ENCODE data around the gene KRT7. TPM values are rescaled to one million over a fixed set of nuclear protein-coding genes. Genes with fewer than 3 reads are reported as not detected.

The KRT7 gene
- total RNA-seq, 1 donor from 2014 or later, result not detected

DNA sequence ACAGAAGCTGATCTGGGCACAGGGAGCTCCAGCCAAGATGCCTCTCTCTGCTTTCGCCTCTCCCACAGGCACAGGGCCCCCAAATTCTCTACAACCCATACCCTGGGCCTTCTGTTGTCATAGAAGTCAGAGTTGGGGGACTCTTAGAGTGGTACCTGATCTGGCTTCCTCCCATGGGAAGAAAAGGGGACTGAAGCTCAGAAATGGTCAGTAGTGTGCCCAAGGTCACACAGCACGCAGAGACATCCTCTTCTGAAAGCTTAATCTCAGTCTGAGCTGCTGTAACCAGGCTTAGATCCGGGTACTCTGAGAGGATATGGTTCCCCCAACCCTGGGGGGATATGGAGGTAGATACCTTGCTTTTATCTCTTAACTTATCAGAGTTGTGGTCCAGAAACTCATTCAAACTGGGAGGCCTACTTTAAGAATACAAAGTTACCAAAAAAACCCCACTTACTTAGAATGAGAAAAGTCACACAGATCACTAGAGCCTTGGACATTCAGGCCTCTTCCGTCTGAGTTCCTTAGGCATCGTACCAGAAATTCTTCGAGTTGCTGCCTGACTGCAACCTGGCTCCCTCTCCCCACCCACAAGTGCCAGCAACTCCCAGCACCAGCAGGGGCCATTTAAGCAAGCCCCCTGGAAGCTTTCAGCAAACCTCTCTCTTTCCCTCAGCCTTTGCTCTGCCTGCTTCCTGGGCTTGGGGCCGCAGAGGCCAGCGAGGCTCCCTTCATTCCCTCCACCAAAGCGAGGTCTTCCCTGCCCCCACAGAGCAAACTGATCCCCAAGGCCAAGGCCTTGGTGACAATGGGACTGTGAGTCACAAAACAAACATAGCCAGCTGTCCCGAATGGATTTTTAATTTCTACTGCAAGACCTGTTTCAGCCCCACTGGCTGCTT lies 13.9 kb downstream of the KRT7 start:
- Mint-ChIP-seq H3K36me3 (ENCODE audit: low read depth, unreplicated experiment) (no peaks in the 10 kb centered on the region), H3K4me1 (ENCODE audit: unreplicated experiment) (peaks cover 8% of the 10 kb centered on the region), H3K4me3 (ENCODE audit: unreplicated experiment) (no peak overlapping the region), H3K27me3 (ENCODE audit: unreplicated experiment) (peaks cover 25% of the 10 kb centered on the region), H3K27ac (ENCODE audit: unreplicated experiment) (no peak overlapping the region), H3K9me3 (ENCODE audit: unreplicated experiment) (no peaks in the 10 kb centered on the region)
- TF ChIP-seq, protein P1, sequence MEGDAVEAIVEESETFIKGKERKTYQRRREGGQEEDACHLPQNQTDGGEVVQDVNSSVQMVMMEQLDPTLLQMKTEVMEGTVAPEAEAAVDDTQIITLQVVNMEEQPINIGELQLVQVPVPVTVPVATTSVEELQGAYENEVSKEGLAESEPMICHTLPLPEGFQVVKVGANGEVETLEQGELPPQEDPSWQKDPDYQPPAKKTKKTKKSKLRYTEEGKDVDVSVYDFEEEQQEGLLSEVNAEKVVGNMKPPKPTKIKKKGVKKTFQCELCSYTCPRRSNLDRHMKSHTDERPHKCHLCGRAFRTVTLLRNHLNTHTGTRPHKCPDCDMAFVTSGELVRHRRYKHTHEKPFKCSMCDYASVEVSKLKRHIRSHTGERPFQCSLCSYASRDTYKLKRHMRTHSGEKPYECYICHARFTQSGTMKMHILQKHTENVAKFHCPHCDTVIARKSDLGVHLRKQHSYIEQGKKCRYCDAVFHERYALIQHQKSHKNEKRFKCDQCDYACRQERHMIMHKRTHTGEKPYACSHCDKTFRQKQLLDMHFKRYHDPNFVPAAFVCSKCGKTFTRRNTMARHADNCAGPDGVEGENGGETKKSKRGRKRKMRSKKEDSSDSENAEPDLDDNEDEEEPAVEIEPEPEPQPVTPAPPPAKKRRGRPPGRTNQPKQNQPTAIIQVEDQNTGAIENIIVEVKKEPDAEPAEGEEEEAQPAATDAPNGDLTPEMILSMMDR (IDR thresholded peaks at IDR 0.05; ENCODE audit: unreplicated experiment), result no peak
- no peak for DNase-seq (ENCODE audit: low spot score)

DNA sequence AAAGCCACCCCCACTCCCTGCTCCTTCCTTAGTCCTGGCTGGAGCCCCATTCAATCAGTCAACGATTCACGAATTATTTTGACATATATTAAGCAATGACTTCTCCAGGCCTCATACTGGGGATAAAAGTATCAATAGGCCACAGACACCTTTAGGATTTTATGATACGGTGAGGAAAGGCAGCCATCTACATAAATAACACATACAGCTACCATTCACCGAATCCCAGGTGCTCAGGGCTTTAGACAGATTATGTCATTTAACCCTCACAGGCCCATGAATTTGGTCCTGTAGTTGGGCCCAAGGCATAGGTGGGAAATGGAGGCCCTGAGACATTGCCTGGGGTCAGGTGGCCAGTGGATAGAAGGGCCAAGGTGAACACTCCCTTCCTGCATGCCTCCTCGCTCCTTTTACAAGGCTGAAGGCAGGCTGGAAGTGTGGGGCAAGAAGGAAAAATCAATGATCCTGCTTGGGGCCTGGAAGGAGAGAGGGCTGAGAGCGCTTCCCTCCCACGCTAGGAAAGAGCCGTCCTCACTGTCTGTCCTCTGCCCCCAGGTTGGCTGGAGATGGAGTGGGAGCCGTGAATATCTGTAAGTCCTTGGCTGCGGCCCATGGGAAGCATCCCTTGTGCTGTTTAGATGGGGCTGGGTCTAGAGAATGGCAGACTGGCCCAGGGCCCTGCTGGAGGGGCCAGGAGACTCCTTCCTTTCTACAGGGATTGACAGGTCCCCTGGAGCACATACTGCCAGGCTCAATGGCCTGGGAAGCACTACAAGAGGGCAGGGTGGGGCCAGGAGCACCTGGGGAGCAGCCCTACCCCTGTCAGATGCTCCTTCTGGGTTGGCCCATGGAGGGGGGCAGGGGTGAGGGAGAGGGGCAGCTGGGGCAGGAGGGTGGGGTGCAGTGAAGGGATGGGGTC lies 14.8 kb downstream of the KRT7 start:
- Mint-ChIP-seq H3K4me3 (ENCODE audit: unreplicated experiment) (no peak overlapping the region), H3K4me1 (ENCODE audit: unreplicated experiment) (peaks cover 8% of the 10 kb centered on the region), H3K9me3 (ENCODE audit: unreplicated experiment) (no peaks in the 10 kb centered on the region), H3K27ac (ENCODE audit: unreplicated experiment) (no peak overlapping the region), H3K36me3 (ENCODE audit: low read depth, unreplicated experiment) (no peaks in the 10 kb centered on the region), H3K27me3 (ENCODE audit: unreplicated experiment) (peaks cover 21% of the 10 kb centered on the region)
- DNase-seq (ENCODE audit: low spot score), result no peak
- TF ChIP-seq, protein P1 (IDR thresholded peaks at IDR 0.05; ENCODE audit: unreplicated experiment), result no peak

DNA sequence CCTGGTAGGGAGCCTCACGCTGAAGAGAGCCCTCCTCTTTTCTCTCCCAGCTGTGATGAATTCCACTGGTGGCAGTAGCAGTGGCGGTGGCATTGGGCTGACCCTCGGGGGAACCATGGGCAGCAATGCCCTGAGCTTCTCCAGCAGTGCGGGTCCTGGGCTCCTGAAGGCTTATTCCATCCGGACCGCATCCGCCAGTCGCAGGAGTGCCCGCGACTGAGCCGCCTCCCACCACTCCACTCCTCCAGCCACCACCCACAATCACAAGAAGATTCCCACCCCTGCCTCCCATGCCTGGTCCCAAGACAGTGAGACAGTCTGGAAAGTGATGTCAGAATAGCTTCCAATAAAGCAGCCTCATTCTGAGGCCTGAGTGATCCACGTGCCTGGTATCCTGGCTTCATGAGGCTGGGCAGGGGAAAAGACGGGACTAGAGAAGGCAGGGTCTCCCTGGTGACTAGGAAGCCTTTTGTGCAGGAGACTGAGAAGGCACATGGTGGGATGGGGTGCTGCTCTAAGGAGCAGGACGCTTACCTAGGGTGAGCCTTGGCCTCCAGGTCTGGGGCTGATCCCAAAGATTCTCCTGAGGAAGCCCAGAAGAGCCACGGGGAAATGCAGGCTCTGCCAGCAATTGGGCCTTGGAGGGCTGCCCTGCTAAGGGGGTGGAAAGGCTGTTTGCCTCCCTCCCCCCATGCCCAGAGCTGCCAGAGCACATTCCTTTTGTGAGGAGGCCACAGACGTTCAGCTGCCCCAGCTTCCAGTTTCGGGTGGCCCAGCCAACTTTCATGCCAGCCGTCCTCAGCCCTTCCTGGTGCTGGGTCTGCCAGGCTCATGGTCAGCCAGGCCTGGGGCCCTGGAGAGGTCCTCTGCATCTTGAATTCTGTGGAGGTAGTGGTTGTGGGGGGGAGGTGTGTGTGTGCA lies 15.8 kb downstream of the KRT7 start:
- no peaks in the 10 kb centered on the region for H3K9me3 Mint-ChIP-seq (ENCODE audit: unreplicated experiment)
- TF ChIP-seq, protein P1 (IDR thresholded peaks at IDR 0.05; ENCODE audit: unreplicated experiment), result no peak
- peaks cover 21% of the 10 kb centered on the region for H3K27me3 Mint-ChIP-seq (ENCODE audit: unreplicated experiment)
- H3K36me3 Mint-ChIP-seq (ENCODE audit: low read depth, unreplicated experiment), result no peaks in the 10 kb centered on the region
- peak overlapping the region; percentile 62 for H3K4me3 Mint-ChIP-seq (ENCODE audit: unreplicated experiment)
- DNase-seq (ENCODE audit: low spot score), result no peak
- no peak overlapping the region for H3K27ac Mint-ChIP-seq (ENCODE audit: unreplicated experiment)
- peaks cover 8% of the 10 kb centered on the region for H3K4me1 Mint-ChIP-seq (ENCODE audit: unreplicated experiment)

DNA sequence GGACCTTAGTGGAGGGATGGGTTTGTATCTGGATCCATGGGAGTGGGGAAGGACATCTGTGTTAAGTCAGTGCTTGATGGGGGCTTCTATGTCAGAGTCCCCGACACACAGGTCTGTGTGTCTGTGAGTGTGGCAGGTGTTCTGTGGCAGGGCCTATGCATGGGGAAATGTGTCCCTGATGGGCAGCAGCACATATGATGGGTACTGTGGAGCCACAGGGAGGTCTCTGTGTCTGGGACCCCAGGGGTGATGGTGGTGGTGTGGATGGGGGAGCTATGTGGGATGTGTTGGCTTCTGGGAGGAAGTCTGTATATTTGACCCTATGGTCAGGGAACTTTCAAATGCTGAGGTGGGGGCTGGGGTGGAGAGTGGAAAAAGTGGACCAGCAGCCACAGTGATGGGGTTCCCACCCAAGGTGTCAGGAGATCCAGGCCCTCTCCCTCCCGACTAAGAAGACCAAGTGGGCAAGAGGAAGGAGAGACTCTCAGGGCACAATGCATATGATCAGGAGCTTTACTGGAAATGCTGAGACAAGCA lies 16.5 kb downstream of the KRT7 start:
- H3K4me1 Mint-ChIP-seq (ENCODE audit: unreplicated experiment), result peaks cover 8% of the 10 kb centered on the region
- peak overlapping the region; percentile 62 for H3K4me3 Mint-ChIP-seq (ENCODE audit: unreplicated experiment)
- H3K36me3 Mint-ChIP-seq (ENCODE audit: low read depth, unreplicated experiment), result no peaks in the 10 kb centered on the region
- TF ChIP-seq, protein P1 (IDR thresholded peaks at IDR 0.05; ENCODE audit: unreplicated experiment), result no peak
- peaks cover 20% of the 10 kb centered on the region for H3K27me3 Mint-ChIP-seq (ENCODE audit: unreplicated experiment)
- no peak for DNase-seq (ENCODE audit: low spot score)
- H3K9me3 Mint-ChIP-seq (ENCODE audit: unreplicated experiment), result no peaks in the 10 kb centered on the region
- H3K27ac Mint-ChIP-seq (ENCODE audit: unreplicated experiment), result peak overlapping the region; percentile 1

Data from endothelial cell (in vitro differentiated cells).